Ishikawa (cell line): ENCODE measurements around the gene ZNF26.

Experiments used
- CEBPB ChIP-seq: IDR thresholded peaks from 2 replicates; pipeline ENCODE4 v1.6.1; 2012
- CREB1 ChIP-seq: IDR thresholded peaks from 2 replicates; pipeline ENCODE4 v1.6.1; 2012; ENCODE audit warnings: low read depth
- EGR1 ChIP-seq: IDR thresholded peaks from 2 replicates; pipeline ENCODE4 v1.6.1; 2012
- EP300 ChIP-seq: IDR thresholded peaks from 2 replicates; pipeline ENCODE4 v1.6.1; 2012; ENCODE audit warnings: borderline replicate concordance
- FOXM1 ChIP-seq: IDR thresholded peaks from 2 replicates; pipeline ENCODE4 v1.6.1; 2012; ENCODE audit warnings: low read depth, borderline replicate concordance
- MAX ChIP-seq: IDR thresholded peaks from 2 replicates; pipeline ENCODE4 v1.6.1; 2012
- NFIC ChIP-seq: IDR thresholded peaks from 2 replicates; pipeline ENCODE4 v1.6.1; 2012
- RAD21 ChIP-seq: IDR thresholded peaks from 2 replicates; pipeline ENCODE4 v1.6.1; 2012; ENCODE audit warnings: low read depth
- REST ChIP-seq: IDR thresholded peaks from 2 replicates; pipeline ENCODE4 v1.6.1; 2012; ENCODE audit warnings: low read depth, mild to moderate bottlenecking
- TAF1 ChIP-seq: IDR thresholded peaks from 2 replicates; pipeline ENCODE4 v1.6.1; 2012; ENCODE audit warnings: low read depth, mild to moderate bottlenecking
- TCF12 ChIP-seq: IDR thresholded peaks from 2 replicates; pipeline ENCODE4 v1.6.1; 2012; ENCODE audit warnings: low read depth
- TEAD4 ChIP-seq: IDR thresholded peaks from 2 replicates; pipeline ENCODE4 v1.6.1; 2012
- USF1 ChIP-seq: IDR thresholded peaks from 2 replicates; pipeline ENCODE4 v1.6.1; 2012
- YY1 ChIP-seq: IDR thresholded peaks from 2 replicates; pipeline ENCODE4 v1.6.1; 2012; ENCODE audit warnings: low read depth
- ZBTB7A ChIP-seq: IDR thresholded peaks from 2 replicates; pipeline ENCODE4 v1.6.1; 2012; ENCODE audit warnings: low read depth

Gene ZNF26

GRCh38 chr12:132942611-132943010 lies 43.6 kb upstream of the ZNF26 start:
- TF ChIP-seq REST: no peak
- no peak for TF ChIP-seq CREB1
- TF ChIP-seq CEBPB: no peak
- no peak for TF ChIP-seq YY1
- no peak for TF ChIP-seq TEAD4

GRCh38 chr12:132945806-132946205 lies 40.4 kb upstream of the ZNF26 start:
- TF ChIP-seq NFIC (no peak), FOXM1 (no peak), EP300 (no peak), REST (no peak), TCF12 (no peak), USF1 (no peak), RAD21 (no peak), EGR1 (no peak), CREB1 (no peak), CEBPB (no peak), ZBTB7A (no peak), TAF1 (no peak), MAX (no peak), TEAD4 (no peak), YY1 (no peak)

GRCh38 chr12:132946246-132946820 lies 39.8 kb upstream of the ZNF26 start:
- no peak for TF ChIP-seq TAF1
- no peak for TF ChIP-seq MAX
- TF ChIP-seq ZBTB7A: no peak
- TF ChIP-seq EGR1: no peak
- no peak for TF ChIP-seq TCF12
- no peak for TF ChIP-seq RAD21
- TF ChIP-seq EP300: no peak
- TF ChIP-seq CEBPB: no peak
- TF ChIP-seq TEAD4: no peak
- no peak for TF ChIP-seq REST
- TF ChIP-seq NFIC: no peak
- TF ChIP-seq FOXM1: no peak
- TF ChIP-seq YY1: no peak
- TF ChIP-seq USF1: no peak
- TF ChIP-seq CREB1: no peak

- TF ChIP-seq TAF1: no peak
- TF ChIP-seq CEBPB: no peak
- TF ChIP-seq CREB1: no peak
- no peak for TF ChIP-seq MAX
- no peak for TF ChIP-seq NFIC
- no peak for TF ChIP-seq YY1
- TF ChIP-seq TEAD4: no peak
- no peak for TF ChIP-seq REST
- no peak for TF ChIP-seq EP300
- no peak for TF ChIP-seq TCF12
- no peak for TF ChIP-seq RAD21
- no peak for TF ChIP-seq USF1
- TF ChIP-seq ZBTB7A: no peak
- no peak for TF ChIP-seq FOXM1
- no peak for TF ChIP-seq EGR1
Observed at GRCh38 chr12:132948146-132949066, 37.8 kb upstream of the ZNF26 start.
